ENCODE measurements around the gene CGRRF1. TPM values are rescaled to one million over a fixed set of nuclear protein-coding genes. Genes with fewer than 3 reads are reported as not detected.

The CGRRF1 gene
- total and polyA plus RNA-seq, 2 of the 13 experiments (the other 11 are each of a cell fraction or from before 2014, with no cell fraction given), result 16.8 to 18.2 TPM

- no peak for TF ChIP-seq ZNF770 (CRISPR knock-in tag; IDR thresholded peaks at IDR 0.05)
- no peak for TF ChIP-seq ZNF576 (CRISPR knock-in tag; IDR thresholded peaks at IDR 0.05)
- no peak for TF ChIP-seq ARHGAP35 (CRISPR knock-in tag; IDR thresholded peaks at IDR 0.05; ENCODE audit: borderline replicate concordance)
- no peak for TF ChIP-seq XRCC5 (optimal IDR thresholded peaks at IDR 0.05; ENCODE audit: low read length)
Observed at GRCh38 chr14:54528973-54529372, 19.3 kb downstream of the CGRRF1 start (continued).

GRCh38 chr14:54529811-54530210, 20.1 kb downstream of the CGRRF1 start:
- intact Hi-C loops (cut with micrococcal nuclease; ENCODE audit: unreplicated experiment), result no loop called here
- Histone ChIP-seq H3K9ac (ENCODE audit: insufficient read depth, low read depth, low read length) (no peak overlapping the region), H3K27ac (ENCODE audit: extremely low read length, insufficient read depth, low read length) (no peak overlapping the region), H3K27me3 (ENCODE audit: control insufficient read depth in 1 of 2, insufficient read depth in 2 of 2, low read length in 2 of 2) (no peaks in the 10 kb centered on the region), H3K4me1 (ENCODE audit: insufficient read depth, low read length) (no peaks in the 10 kb centered on the region), H2AFZ (ENCODE audit: low read length) (no peak overlapping the region), H3K79me2 (ENCODE audit: insufficient read depth, low read length) (no peaks in the 10 kb centered on the region), H3K36me3 (replicated peaks in 1 of 2; ENCODE audit: control insufficient read depth in 1 of 2, insufficient read depth in 2 of 2, low read length in 2 of 2) (peaks cover 6 to 14% of the 10 kb centered on the region in 2 experiments; a peak in 4 of 5 replicates), H3K9me3 (ENCODE audit: low read length) (no peaks in the 10 kb centered on the region), H4K20me1 (ENCODE audit: insufficient read depth, low read length) (no peaks in the 10 kb centered on the region), H3K4me3 (replicated peaks in 1 of 3; ENCODE audit: insufficient read depth in 1 of 3, low read depth in 2 of 3, low read length in 3 of 3) (no peak overlapping the region), H3K4me2 (ENCODE audit: low read depth, low read length) (no peak overlapping the region)
- POLR2A ChIA-PET, result no interaction called here
- no peak for ATAC-seq
- BruUV-seq (replicated peaks), result no TSS peak
- TF ChIP-seq ZNF224 (CRISPR knock-in tag; IDR thresholded peaks at IDR 0.05) (no peak), ZNF605 (CRISPR knock-in tag; IDR thresholded peaks at IDR 0.05) (no peak), NRL (CRISPR knock-in tag; IDR thresholded peaks at IDR 0.05; ENCODE audit: borderline replicate concordance) (no peak), PAWR (CRISPR knock-in tag; IDR thresholded peaks at IDR 0.05; ENCODE audit: borderline replicate concordance) (no peak), GRHL1 (CRISPR knock-in tag; conservative IDR thresholded peaks at IDR 0.05) (no peak), ZNF576 (CRISPR knock-in tag; IDR thresholded peaks at IDR 0.05) (no peak), ZNF549 (CRISPR knock-in tag; IDR thresholded peaks at IDR 0.05) (no peak), GMEB1 (CRISPR knock-in tag; IDR thresholded peaks at IDR 0.05; ENCODE audit: borderline replicate concordance) (no peak), EP300 (IDR thresholded peaks at IDR 0.05; ENCODE audit: low read depth in 2 of 2, low read length in 2 of 2) (no peak), EP300 (CRISPR knock-in tag; IDR thresholded peaks at IDR 0.05; ENCODE audit: borderline replicate concordance) (no peak), ZFP82 (CRISPR knock-in tag; IDR thresholded peaks at IDR 0.05; ENCODE audit: borderline replicate concordance) (no peak), REXO4 (CRISPR knock-in tag; IDR thresholded peaks at IDR 0.05; ENCODE audit: borderline replicate concordance) (no peak), ZNF414 (CRISPR knock-in tag; IDR thresholded peaks at IDR 0.05) (no peak)
- CTCF ChIA-PET (ENCODE audit: low intra/inter-chr PET ratio, low total read pairs), result no interaction called here
- WGBS (ENCODE audit: low lambda C conversion rate), result 89% methylated on average over 1 of the region's 1 CpG
- FAIRE-seq, result no peak
- DNase-seq (ENCODE audit: low spot score), result no peak
- in situ Hi-C loops (cut with HindIII; ENCODE audit: extremely low pct_ligation_motif_present, low pct_unique_long_range_greater_than_20kb), result no loop called here

Measured in HepG2 (cell line).